Cardiac muscle cell (in vitro differentiated cells and primary cell): ENCODE results near the gene MYO5B. TPM values are rescaled to one million over a fixed set of nuclear protein-coding genes. Genes with fewer than 3 reads are reported as not detected.

Experiments used
- DNase-seq, 2 donors: peaks; one replicate each; pipeline versions ENCODE4 v3.0.0 to v3.0.0-alpha.2; 2010 to 2017; ENCODE audit warnings: low read depth in 1 of 2, low spot score in 1 of 2
- H3K27ac ChIP-seq: fragments of 200-600 bp; sonication (generic); 2 replicates; pipeline ENCODE4 v1.5.1; 2016
- H3K27me3 ChIP-seq: fragments of 200-600 bp; sonication (generic); 2 replicates; pipeline ENCODE4 v1.6.0; 2016; ENCODE audit warnings: control low read depth
- H3K36me3 ChIP-seq: fragments of 200-600 bp; sonication (generic); 2 replicates; pipeline ENCODE4 v1.5.1; 2016; ENCODE audit warnings: control low read depth
- H3K4me1 ChIP-seq: fragments of 200-600 bp; sonication (generic); 2 replicates; pipeline ENCODE4 v1.8.1; 2017; ENCODE audit warnings: low read depth, mild to moderate bottlenecking, mixed run types
- H3K4me3 ChIP-seq: fragments of 200-600 bp; sonication (generic); 2 replicates; pipeline ENCODE4 v1.5.1; 2016; ENCODE audit warnings: mild to moderate bottlenecking
- H3K9me3 ChIP-seq: fragments of 200-600 bp; sonication (generic); 2 replicates; pipeline ENCODE4 v1.5.1; 2017; ENCODE audit warnings: low read depth, mild to moderate bottlenecking, control low read depth
- CTCF ChIP-seq: IDR thresholded peaks from 2 replicates; pipeline ENCODE4 v1.5.1; 2012; ENCODE audit warnings: low read depth, mild to moderate bottlenecking, low read length
- polyA plus RNA-seq: library from polyadenylated mRNA; unstranded; fragments of >200 nt; fragmentation: Nextera tagmentation; extraction: Ambion mirVana; gene quantifications from 2 replicates; pipeline ENCODE4 v1.2.1, GENCODE V29; 2016
- total RNA-seq: library from RNA; depleted of rRNA; stranded (reverse); fragments of >200 nt; gene quantifications from 2 replicates; pipeline ENCODE4 v1.2.3, GENCODE V29; 2016

Gene MYO5B
- total and polyA plus RNA-seq, 2 experiments from 2014 or later: 3.0 to 16.7 TPM

DNA sequence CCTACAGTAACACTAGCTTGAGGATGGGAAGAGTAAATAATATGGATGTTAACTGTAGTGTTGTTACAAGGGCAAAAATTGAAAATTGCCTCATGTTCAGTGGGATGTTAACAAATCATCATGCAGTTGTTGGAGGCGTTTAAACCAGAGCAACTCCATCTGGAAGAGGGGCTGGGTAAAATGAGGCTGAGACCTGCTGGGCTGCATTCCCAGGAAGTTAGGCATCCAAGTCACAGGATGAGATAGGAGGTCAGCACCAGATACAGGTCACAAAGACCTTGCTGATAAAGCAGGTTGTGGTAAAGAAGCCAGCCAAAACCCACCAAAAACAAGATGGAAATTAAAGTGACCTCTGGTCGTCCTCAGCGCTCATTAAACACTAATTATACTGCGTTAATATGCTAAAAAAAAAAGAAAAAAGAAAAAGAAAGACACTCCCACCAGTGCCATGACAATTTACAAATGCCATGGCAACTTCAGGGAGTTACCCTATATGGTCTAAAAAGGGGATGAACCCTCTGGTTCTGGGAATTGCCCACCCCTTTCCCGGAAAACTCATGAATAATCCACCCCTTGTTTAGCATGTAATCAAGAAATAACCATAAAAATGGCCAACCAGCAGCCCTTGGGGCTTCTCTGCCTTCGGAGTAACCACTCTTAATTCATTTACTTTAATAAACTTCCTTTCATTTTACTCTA is 101.4 kb downstream of the MYO5B start:
- TF ChIP-seq CTCF: no peak
- no peak for DNase-seq
- no peak overlapping the region for H3K27ac ChIP-seq
- no peaks in the 10 kb centered on the region for H3K9me3 ChIP-seq
- H3K4me3 ChIP-seq: no peak overlapping the region
- H3K36me3 ChIP-seq: no peaks in the 10 kb centered on the region
- no peaks in the 10 kb centered on the region for H3K27me3 ChIP-seq
- no peaks in the 10 kb centered on the region for H3K4me1 ChIP-seq

GRCh38 chr18:50092245-50092805 is 102.6 kb downstream of the MYO5B start:
- no peaks in the 10 kb centered on the region for H3K36me3 ChIP-seq
- peaks cover 3% of the 10 kb centered on the region for H3K27me3 ChIP-seq
- H3K4me1 ChIP-seq: no peaks in the 10 kb centered on the region
- no peaks in the 10 kb centered on the region for H3K9me3 ChIP-seq
- DNase-seq: no peak
- H3K27ac ChIP-seq: no peak overlapping the region
- no peak overlapping the region for H3K4me3 ChIP-seq
- no peak for TF ChIP-seq CTCF

DNA sequence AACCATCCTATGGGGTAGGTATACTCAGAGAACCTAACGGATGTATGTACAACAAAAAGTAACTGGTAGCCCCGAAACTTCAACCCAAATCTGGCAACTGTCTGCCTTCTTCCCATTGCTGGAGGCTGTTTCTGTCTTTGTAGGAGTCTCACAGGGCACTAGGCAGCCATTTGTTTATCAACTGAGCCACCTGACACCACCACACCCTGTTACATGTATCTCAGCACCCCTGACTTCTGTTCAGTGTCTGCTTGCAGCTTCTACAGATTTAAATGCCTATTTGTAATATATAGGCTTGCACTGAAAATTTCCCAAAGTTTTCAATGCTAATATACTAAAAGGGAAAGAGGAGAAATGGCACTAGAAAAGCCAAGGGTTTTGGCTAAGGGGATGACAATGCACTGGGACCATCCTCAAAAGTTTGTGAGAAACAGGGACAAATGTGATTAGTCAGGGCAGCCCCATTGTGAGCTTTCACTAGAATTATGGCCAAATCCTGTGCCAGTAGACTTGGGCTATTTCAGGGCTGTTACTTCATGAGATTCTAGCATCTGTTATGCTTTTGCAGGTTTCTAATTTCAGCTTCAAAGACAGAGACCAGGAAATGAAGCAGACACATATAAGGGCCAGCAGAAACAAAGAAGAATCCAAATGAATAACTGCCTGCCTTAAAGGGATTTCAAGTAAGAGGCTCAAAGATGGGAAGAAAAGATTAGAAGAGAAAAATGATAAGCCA is 103.3 kb downstream of the MYO5B start:
- H3K36me3 ChIP-seq: no peaks in the 10 kb centered on the region
- H3K4me1 ChIP-seq: no peaks in the 10 kb centered on the region
- peaks cover 3% of the 10 kb centered on the region for H3K27me3 ChIP-seq
- no peak for TF ChIP-seq CTCF
- H3K4me3 ChIP-seq: no peak overlapping the region
- no peak overlapping the region for H3K27ac ChIP-seq
- H3K9me3 ChIP-seq: no peaks in the 10 kb centered on the region
- DNase-seq: no peak

- no peak for DNase-seq
- no peak for TF ChIP-seq CTCF
- H3K27me3 ChIP-seq: peaks cover 3% of the 10 kb centered on the region
These were observed 104.3 kb downstream of the MYO5B start for GRCh38 chr18:50090370-50091312.

DNA sequence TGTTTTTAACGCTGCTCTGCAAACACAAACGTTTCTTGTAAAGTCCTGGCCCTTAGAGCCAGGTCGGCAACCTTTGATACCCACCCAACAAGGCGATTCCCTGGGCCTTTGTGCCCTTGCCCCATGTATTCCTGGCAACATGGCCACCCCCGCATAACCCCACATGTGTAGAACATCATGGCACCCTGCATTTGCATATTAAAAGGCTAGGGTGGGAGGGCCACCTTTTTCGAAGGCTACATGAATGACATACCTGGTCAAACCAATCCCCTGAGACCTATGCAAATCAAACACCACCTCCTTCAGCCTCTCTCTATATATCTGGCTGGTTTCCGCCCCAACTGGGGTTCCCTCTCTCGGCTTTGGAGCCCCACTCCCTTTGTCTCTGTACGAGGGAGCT is 105.2 kb downstream of the MYO5B start:
- H3K9me3 ChIP-seq: no peaks in the 10 kb centered on the region
- no peak overlapping the region for H3K4me3 ChIP-seq
- H3K27ac ChIP-seq: no peak overlapping the region
- no peaks in the 10 kb centered on the region for H3K4me1 ChIP-seq
- peaks cover 3% of the 10 kb centered on the region for H3K27me3 ChIP-seq
- DNase-seq: no peak
- no peak for TF ChIP-seq CTCF
- H3K36me3 ChIP-seq: no peaks in the 10 kb centered on the region

More at GRCh38 chr18:50090370-50091312, 104.3 kb downstream of the MYO5B start:
- no peak overlapping the region for H3K27ac ChIP-seq
- no peaks in the 10 kb centered on the region for H3K36me3 ChIP-seq
- no peaks in the 10 kb centered on the region for H3K4me1 ChIP-seq
- no peaks in the 10 kb centered on the region for H3K9me3 ChIP-seq
- no peak overlapping the region for H3K4me3 ChIP-seq
